ENCODE results near the gene NANOG.
"Not testable (repeated sequence)": the region's sequence is repeated elsewhere in the genome, so short reads cannot be mapped to it uniquely, and the experiment has no call there.

NANOG gene

DNA sequence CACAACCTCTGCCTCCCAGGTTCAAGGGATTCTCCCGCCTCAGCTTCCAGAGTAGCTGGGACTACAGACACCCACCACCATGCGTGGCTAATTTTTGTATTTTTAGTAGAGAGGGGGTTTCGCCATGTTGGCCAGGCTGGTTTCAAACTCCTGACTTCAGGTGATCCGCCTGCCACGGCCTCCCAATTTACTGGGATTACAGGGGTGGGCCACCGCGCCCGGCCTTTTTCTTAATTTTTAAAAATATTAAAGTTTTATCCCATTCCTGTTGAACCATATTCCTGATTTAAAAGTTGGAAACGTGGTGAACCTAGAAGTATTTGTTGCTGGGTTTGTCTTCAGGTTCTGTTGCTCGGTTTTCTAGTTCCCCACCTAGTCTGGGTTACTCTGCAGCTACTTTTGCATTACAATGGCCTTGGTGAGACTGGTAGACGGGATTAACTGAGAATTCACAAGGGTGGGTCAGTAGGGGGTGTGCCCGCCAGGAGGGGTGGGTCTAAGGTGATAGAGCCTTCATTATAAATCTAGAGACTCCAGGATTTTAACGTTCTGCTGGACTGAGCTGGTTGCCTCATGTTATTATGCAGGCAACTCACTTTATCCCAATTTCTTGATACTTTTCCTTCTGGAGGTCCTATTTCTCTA lies at the start of gene NANOG:
TSS of gene NANOG (plus strand) at position 519 of the 645 bp plus-strand sequence. CDS start 213 bp downstream, outside the sequence.
- DNase-seq (ENCODE audit: low read depth), result not testable (repeated sequence)

DNA sequence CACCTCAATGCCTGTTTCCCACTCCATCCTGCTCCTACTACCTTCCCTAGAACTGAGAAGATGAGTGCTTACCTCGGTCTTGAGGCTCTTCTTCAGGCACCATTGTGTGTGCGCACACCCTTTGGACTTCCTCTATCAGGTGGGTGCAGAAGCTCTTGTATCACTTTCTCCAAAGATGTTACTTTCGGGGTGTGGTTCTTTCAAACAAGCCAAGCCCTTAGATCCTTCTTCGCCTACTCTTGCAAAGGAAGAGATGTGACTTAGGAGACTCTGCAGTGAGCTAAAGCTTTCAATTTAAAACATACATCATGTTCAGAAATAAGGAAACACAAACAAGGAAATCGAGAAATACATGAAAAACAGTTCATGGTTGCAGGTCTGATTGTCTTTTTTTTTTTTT lies 42.0 kb upstream of the NANOG start, which contains the start of gene CLEC4C:
TSS of gene CLEC4C (minus strand) at position 130 of the 400 bp plus-strand sequence. CDS start at position 103, 27 bp downstream.
- no peak for DNase-seq (ENCODE audit: low read depth)

DNA sequence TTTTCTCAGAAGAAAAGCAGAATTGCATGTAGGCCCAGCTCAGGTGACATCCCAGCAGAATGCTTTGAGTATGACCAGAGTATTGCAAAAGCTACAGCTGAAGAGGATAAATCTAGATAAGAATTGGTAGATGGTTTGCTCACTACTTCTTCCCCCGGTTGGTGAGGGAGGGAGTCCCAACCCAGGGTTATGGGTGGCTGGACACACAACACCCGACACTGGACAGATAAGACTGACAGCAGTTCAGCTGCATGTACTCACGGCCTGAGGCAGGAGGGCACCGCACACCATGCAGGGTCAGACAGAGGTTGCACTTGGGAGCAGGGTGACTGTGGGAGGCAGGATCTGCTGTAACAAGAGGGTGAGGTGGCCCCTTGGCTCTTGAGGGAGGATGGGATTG lies 40.4 kb upstream of the NANOG start:
- DNase-seq (ENCODE audit: low read depth), result no peak

DNA sequence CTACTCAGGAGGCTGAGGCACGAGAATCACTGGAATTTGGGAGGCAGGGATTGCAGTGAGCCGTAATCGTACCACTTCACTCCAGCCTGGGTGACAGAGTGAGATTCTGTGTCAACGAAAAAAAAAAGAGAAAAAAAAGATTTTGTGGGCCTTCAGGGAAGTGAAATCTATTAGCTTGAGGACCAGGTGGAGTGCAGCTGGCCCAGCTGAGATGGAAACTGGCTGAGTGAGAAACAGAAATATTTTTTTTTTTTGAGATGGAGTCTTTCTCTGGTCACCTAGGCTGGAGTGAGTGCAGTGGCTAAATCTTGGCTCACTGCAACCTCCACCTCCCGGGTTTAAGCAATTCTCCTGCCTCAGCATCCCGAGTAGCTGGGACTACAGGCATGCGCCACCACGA lies 39.8 kb upstream of the NANOG start:
- no peak for DNase-seq (ENCODE audit: low read depth)

DNA sequence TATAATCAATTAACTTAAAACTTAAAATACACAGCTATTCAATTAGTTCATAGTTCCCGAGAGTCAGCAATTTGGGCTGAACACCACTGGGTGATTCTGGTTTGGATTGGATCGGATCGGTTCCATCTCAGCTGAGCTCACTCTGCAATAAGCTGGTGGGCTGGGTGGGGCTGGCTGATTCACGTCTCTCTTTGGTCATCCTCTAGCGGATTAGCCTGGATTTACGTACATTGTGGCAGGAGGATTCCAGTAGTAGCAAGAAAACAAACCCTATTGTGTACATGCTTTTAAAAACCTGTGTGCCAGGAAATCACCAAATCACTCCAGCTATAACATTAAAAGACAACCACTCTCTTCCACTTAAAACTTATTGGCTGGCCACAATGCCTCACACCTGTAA lies 38.9 kb upstream of the NANOG start:
- DNase-seq (ENCODE audit: low read depth), result no peak

DNA sequence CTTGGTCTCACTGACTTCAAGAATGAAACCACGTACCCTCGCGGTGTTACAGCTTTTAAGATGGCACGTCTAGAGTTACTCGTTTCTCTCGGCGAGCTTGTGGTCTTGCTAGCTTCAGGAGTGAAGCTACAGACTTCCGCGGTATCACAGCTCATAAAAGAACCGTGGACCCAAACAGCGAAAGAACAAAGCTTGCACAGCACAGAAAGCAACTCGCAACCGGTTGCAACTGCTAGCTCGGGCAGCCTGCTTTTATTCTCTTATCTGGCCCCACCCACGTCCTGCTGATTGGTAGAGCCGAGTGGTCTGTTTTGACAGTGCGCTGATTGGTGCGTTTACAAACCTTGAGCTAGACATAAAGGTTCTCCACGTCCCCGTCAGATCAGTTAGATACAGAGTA lies 37.8 kb upstream of the NANOG start:
- no peak for DNase-seq (ENCODE audit: low read depth)

DNA sequence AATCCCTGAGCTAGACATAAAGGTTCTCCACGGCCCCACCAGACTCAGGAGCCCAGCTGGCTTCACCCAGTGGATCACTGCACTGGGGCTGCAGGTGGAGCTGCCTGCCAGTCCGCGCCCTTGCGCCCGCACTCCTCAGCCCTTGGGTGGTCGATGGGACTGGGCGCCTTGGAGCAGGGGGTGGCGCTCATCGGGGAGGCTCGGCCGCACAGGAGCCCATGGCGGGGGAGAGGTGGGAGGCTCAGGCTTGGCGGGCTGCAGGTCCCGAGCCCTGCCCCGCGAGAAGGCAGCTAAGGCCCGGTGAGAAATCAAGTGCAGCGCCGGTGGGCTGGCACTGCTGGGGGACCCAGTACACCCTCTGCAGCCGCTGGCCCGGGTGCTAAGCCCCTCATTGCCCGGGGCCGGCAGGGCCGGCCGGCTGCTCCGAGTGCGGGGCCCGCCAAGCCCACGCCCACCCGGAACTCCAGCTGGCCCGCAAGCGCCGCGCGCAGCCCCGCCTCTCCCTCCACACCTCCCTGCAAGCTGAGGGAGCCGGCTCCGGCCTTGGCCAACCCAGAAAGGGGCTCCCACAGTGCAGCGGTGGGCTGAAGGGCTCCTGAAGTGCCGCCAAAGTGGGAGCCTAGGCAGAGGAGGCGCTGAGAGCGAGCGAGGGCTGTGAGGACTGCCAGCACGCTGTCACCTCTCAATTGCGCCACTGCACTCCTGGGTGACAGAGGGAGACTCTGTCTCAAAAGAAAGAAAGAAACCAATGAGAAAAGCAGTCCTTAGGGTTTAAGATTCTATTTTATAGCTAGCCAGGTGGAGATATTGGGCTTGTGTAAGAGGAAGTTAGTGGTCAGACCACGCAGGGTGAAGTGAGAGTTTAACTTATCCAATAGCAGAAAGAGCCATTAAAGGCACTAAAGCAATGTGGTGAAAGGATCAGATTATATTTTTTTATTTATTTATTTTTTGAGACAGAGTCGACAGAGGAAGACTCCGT lies 37.0 kb upstream of the NANOG start:
- DNase-seq (ENCODE audit: low read depth), result not testable (repeated sequence)

DNA sequence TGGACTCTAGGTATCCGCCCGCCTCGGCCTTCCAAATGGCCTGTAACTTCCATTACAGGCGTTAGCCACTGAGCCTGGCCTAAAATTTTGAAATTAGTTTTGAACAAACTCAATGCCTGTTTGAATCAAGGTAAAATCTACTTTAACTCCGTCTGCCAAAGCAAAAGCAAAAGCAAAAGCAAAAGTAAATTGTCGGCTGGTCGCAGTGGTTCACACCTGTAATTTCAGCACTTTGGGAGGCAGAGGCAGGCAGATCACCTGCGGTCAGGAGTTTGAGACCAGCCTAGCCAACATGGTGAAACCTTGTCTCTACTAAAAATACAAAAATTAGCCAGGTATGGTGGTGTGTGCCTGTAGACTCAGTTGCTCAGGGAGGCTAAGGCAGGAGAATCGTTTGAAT lies 33.5 kb upstream of the NANOG start:
- not testable (repeated sequence) for DNase-seq (ENCODE audit: low read depth)

DNA sequence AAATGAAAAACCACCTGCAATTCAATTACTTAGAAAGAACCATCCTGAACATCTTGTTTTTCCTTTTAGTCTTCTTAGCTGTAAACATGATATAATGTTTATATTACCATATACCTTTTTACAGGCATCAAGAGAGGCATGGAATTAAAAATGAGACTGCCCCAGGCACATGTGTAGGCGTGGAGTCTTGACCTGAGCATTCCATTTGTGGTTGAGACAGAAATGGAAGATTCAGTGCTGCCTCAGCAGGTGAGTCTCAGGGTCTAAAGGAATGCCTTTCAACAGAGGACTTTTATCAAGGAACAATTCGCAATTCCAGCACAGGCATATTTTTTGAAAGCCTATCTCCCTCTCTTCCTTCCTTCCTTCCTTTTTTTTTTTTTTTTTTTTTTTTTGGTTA lies 32.2 kb upstream of the NANOG start:
- no peak for DNase-seq (ENCODE audit: low read depth)

DNA sequence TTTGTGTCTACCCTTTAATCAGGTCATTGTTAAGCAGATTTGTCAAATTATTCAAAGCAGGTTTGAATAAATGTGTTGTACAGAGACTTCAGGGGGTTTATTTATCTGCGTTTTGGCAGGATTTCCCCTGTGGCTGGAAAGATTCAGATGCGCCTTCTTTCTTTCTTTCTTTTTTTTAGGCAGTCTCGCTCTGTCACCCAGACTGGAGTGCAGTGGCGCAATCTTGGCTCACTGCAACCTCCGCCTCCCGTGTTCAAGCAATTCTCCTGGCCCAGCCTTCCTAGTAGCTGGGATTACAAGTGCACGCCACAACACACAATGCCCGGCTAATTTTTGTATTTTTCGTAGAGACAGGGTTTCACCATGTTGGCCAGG lies 30.4 kb upstream of the NANOG start:
- DNase-seq (ENCODE audit: low read depth), result no peak

DNA sequence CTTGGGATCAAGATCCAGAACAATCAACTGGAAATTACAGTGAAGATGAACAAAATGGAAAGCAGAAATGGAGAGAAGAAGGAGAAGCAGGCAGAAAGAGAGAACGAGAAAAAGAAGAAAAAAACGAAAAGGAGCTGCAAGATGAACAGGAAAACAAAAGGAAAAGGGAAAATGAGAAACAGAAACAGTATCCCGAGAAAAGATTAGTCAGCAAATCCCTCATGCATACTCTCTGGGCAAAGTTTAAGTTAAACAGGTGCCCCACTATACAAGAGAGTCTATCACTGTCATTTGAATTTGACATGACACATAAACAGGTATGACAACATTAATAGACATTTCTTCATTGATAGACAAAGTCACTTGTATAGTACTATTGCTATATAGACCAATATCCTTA lies 19.2 kb upstream of the NANOG start:
- DNase-seq (ENCODE audit: low read depth), result no peak

DNA sequence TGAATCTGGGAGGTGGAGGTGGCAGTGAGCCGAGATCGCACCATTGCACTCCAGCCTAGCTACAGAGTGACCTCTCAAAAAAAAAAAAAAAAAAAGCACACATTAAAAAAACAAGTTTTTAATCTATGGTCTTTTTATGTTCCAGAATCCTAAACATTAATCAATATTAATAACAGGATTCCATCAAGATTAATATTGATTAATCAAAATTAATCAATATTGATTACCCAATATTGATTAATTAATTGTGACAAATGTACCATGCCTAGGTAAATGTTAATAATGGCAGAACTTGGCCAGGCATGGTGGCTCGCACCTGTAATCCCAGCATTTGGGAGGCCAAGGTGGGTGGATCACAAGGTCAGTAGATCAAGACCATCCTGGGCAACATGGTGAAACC lies 7.9 kb upstream of the NANOG start:
- no peak for DNase-seq (ENCODE audit: low read depth)

DNA sequence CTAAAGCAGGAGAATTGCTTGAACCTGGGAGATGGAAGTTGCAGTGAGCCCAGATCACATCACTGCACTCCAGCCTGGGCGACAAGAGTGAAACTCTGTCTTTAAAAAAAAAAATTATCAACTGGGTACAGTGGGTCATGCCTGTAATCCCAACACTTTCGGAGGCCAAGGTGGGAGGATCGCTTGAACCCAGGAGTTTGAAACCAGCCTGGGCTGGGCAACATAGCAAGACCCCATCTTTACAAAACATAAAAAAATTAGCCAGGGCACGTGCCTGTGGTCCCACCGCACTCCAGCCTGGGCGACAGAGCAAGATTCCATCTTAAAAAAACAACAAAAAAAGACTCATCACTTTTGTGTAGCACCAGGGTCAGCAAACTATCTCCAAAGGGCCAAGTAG lies 7.1 kb upstream of the NANOG start:
- DNase-seq (ENCODE audit: low read depth), result no peak

DNA sequence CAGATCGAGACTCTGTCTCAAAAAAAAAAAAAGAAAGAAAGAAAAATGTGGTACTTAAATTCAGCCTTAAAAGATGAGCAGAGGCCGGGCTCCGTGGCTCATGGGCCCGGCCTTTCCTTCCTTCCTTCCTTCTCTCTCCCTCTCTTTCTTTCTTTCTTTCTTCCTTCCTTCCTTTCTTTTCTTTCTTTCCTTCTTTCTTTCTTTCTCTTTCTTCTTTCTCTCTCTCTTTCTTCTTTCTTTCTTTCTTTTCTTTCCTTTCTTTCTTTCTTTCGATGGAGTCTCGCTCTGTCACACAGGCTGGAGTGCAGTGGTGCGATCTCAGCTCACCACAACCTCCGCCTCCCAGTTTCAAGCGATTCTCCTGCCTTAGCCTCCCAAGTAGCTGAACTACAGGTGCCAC lies 5.8 kb upstream of the NANOG start:
- DNase-seq (ENCODE audit: low read depth), result not testable (repeated sequence)

DNA sequence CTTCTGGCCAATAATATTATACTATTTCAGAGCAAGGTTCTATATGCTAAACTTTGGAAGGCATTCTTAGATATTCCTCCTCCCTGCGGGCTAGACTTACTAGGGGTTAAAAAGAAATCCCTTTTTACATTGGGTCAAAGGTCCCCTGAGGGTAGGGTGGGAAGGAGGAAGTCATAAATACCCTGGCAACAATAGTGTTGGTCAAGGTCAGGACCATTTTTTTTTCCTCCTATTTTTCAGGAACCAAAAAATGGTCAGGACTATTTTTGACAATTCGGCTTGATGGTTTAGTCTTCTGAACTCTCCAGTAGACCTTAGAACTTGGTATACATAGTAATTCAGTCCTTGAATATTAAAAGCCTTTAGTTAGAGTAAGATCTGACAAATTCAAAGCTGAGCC lies 4.5 kb upstream of the NANOG start:
- no peak for DNase-seq (ENCODE audit: low read depth)

DNA sequence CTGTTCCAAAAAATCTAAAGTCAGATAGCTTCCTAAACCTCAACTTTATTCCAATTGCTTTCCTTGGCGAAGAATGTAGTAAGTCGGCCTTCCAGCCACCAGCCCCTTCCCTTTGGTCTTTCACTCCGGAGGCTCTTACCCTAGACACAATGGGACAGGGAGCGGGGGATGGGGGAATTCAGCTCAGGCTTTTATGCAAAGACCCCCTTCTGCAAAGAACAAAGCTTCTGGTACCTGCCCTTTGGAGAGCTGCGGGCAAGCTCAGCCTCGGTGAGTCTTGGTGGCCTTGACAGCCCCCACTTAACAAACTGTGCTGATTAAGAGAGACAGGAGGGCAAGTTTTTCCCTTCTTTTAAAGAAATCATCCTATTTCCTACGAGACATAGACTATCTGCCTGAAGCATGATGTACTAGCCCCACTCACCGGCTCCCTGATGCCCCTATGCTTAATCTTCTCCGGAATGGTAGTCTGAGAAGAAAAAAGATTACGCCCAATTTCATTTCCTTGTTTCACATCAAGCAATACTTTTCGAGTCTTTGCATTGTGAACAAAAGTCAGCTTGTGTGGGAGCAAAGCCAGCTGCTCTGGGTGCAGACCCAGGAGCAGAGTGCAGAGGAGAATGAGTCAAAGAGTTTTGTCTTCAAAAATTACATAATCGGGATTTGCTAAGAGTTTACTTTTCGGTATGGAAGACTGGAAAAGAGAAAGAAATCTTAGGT lies 1.5 kb upstream of the NANOG start:
- DNase-seq (ENCODE audit: low read depth), result no peak

DNA sequence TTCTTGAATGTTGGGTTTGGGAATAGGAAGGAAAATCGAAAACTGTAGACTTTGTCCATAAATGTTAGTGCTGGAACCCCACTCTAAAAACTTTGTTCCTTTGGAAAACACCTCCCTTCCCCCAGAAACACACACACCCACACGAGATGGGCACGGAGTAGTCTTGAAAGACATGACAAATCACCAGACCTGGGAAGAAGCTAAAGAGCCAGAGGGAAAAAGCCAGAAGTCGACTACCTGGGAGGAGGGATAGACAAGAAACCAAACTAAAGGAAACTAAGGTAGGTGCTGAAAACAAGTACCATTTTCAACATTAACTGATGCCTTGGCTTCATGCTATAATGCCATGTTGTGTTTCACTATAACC lies 925 bp upstream of the NANOG start:
- no peak for DNase-seq (ENCODE audit: low read depth)

DNA sequence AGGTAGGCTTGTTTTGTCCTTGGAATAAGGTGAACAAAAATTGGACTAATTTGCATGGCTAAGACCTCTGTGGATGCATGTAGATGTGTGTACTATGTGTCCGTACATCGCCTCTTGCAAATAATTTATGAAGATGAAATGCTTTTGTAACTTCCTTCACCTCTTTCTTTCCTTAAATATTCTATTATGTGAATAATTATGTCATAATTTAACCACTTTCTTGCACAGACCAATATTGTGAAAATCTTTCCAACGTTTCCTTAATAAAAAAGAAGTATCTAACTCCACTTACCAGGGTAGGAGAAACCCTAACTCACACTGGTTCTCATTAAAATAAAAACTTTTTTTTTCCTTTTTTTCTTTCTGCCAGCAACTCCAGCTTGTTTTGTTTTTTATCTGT lies 4.0 kb downstream of the NANOG start:
- no peak for DNase-seq (ENCODE audit: low read depth)

DNA sequence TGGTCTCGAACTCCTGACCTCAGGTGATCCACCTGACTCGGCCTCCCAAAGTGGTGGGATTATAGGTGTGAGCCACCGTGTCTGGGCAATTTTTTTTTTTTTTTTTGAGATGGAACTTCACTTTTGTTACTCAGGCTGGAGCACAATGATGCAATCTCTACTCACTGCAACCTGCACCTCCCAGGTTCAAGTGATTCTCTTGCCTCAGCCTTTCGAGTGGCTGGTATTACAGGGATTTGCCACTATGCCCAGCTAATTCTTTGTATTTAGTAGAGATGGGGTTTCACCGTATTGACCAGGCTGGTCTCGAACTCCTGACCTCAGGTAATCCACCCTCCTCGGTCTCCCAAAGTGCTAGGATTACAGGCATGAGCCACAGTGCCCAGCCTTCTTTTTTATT lies 8.1 kb downstream of the NANOG start:
- DNase-seq (ENCODE audit: low read depth), result not testable (repeated sequence)

DNA sequence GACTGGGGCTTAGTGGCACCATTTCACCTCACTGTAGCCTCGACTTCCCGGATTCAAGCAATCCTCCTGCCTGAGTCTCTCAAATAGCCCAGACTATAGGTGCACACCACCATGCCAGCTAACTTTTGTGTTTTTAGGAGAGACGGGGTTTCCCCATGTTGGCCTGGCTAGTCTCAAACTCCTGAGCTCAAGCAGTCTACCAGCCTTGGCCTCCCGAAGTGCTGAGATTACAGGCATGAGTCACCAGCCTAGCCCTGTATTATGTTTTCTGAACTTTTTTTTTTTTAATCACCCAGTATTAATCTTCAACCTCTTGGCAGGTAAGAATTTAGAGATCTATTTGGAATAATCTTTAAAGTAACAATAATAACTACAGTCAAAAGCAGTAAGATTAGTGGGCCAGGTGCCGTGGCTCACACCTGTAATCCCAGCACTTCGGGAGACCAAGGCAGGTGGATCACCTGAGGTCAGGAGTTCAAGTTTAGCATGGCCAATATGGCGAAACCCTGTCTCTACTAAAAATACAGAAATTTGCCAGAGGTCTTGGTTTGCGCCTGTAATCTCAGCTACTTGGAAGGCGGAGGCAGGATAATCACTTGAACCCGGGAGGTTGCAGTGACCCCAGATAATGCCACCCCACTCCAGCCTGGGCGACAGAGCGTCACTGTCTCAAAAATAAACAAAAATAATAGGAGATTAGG lies 8.6 kb downstream of the NANOG start:
- no peak for DNase-seq (ENCODE audit: low read depth)

DNA sequence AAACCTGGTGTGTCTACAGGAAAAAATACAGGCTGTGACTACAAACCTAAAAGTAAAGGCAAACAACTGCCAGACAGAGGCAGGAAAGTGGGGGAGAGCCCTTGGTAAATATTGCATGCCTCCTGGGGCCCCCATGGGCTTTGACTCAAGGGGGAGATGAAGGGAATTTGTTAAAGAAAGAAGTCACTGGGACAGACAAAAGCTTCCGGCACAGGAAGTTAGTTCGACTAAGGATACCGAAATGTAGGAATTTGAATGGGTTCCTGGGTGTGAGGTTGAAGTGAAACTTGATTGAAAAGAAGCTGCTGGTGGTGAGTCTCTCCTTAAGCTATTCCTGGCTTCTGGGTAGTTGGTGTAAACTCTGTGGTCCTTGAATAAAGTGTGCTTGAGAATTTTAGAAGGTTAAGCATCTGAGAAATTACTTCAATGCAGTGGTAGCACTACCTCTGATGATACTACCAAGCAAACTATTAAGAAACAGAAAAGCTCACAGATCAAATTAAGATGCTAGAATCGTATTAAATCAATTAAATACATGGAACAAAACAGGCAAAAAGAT lies 9.6 kb downstream of the NANOG start:
- DNase-seq (ENCODE audit: low read depth), result not testable (repeated sequence)

DNA sequence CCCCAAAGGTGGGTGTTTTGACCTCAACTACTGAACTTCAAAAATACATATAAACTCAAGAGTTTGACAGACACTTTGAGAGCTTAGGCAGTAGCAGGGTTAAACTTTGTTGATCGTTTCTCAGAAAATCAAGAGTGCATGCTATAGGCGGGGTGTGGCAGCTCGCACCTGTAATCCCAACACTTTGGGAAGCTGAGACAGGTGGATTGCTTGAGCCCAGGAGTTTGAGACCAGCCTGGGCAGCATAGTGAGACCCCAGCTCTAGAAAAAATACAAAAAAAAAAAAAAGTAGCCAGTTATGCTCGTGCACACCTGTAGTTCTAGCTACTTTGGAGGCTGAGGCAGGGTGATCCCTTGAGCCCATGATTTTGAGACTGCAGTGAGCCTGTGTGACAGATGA lies 12.3 kb downstream of the NANOG start:
- no peak for DNase-seq (ENCODE audit: low read depth)
